ENCODE measurements around the gene TBCD.
"Not testable (repeated sequence)": the region's sequence is repeated elsewhere in the genome, so short reads cannot be mapped to it uniquely, and the experiment has no call there.

The TBCD gene

DNA sequence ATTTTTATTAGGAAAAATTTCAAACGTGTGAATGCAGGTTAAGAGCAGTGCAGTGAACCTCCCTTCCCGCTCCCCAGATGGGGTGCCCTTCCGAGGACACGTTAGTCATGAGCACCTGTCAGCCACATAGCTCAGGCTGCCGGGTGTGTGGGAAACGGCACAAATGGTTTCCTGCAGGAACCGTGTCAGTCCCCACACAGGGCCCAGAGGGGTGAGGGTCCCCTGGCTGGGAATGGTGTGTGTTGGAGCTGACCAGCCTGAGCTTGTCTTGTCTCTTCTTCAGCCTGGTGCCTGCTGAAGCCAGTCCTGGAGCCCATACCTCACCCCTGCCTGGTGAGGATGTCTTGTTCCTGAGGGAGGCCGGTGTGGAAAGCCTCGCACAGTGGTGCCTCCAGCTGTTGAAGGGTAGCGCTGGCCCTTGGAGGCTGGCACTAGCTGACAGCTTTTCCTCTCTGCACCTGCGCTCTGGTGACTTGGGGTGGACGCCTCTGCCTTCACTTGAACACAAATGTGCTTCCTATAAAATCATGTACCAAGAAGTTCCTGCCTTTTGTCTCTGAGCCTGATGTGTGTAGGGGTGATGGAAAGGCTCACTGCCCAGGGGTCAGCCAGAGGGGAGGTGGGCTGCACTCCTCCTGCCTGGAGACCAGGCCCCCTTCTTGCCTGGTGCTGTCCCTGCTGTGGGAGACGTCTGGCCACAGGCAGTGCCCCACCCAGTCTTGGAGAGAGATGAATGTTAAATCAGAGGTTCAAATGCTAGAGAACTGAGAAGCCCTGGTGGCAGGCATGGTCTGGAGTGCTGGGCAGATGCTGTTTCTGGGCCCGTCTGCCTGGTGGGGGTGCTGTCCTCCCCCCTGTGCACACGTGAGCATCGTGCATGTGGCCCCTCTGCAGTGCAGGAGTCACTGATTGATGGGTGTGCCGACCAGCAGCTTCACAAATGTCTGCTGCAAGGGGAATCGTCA, 190.6 kb downstream of the TBCD start:
- no peak for DNase-seq

- no peak for DNase-seq
These were observed 191.5 kb downstream of the TBCD start for GRCh38 chr17:82943339-82943738.

- no peak for DNase-seq
These were observed 191.9 kb downstream of the TBCD start for GRCh38 chr17:82943751-82944150.

DNA sequence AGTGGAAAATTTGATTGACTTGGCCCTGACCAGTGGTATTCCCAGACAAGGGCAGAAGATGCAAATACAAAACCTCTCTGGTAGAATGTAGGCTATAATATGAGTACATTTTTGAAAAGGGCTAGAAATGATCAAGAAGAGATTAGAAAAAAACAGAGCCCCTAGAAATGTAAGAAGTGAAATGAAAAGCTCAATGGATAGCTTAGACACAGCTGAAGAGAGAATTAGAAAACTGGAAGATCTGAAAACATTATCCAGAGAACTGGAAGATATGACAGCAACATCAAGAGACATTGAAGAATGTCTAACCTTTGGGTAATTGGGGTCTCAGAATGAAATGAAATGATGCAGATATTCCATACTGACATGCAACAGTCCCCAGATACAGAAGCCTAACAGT, 193.1 kb downstream of the TBCD start:
- no peak for DNase-seq

GRCh38 chr17:82946081-82946480, 194.2 kb downstream of the TBCD start:
- DNase-seq: no peak

- no peak for DNase-seq
These were observed 195.5 kb downstream of the TBCD start for GRCh38 chr17:82947051-82947991.

GRCh38 chr17:82948081-82948511, 196.2 kb downstream of the TBCD start:
- DNase-seq: no peak

- no peak for DNase-seq
These were observed 197.1 kb downstream of the TBCD start for GRCh38 chr17:82948957-82949356.

- no peak for DNase-seq
These were observed 197.5 kb downstream of the TBCD start for GRCh38 chr17:82949361-82949760.

GRCh38 chr17:82949984-82950383, 198.1 kb downstream of the TBCD start:
- no peak for DNase-seq

GRCh38 chr17:82950525-82951102, 198.7 kb downstream of the TBCD start:
- no peak for DNase-seq

GRCh38 chr17:82952019-82952418, 200.2 kb downstream of the TBCD start:
- no peak for DNase-seq

- DNase-seq: not testable (repeated sequence)
These were observed 203.2 kb downstream of the TBCD start for GRCh38 chr17:82955106-82955505.

DNA sequence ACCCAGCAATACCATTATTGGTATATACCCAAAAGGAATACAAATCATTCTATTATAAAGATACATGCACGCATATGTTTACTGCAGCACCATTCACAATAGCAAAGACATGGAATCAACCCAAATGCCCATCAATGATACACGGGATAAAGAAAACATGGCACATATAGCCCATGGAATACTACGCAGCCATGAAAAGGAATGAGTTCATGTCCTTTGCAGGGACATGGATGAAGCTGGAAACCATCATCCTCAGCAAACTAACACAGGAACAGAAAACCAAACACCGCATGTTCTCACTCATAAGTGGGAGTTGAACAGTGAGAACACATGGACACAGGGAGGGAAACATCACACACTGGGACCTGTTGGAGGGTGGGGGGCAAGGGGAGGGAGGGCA, 203.8 kb downstream of the TBCD start:
- not testable (repeated sequence) for DNase-seq

- no peak for DNase-seq
These were observed 204.4 kb downstream of the TBCD start for GRCh38 chr17:82956146-82956725.

GRCh38 chr17:82956726-82957468, 205.0 kb downstream of the TBCD start:
- no peak for DNase-seq

GRCh38 chr17:82957469-82957795, 205.6 kb downstream of the TBCD start:
- no peak for DNase-seq

- DNase-seq: no peak
These were observed 206.2 kb downstream of the TBCD start for GRCh38 chr17:82957961-82958561.

DNA sequence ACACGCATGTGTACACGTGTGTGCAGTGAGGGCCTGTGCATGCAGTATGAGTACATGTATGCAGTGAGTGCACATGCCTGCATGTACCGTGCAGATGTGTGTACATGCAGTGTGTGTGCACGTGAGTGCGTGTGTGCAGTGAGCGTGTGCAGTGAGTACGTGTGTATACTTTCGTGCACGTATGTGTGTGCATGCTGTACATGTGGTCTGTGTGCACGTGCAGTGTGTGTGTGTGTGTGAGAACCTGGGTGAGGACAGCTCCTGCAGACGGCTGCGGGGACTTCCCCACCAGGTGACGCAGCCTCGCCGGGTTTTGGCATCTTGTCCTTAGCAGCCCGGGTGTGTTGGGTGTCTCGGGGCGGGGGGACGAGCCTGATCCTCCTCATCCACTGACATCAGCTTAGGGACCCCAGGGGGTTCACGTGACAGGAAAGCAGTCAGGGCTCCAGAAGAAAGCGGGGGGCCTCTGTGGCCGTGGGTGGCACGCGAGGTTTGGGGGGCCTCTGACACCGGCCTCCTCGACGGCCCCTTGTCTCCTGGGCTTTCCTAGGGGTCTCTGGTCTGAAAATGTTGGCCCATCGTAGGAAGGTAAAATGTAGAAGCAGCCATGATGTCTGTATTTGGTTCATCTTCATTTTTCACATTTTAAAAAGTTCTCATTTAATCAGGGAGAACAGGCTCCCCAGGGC, 207.5 kb downstream of the TBCD start:
- DNase-seq: no peak

DNA sequence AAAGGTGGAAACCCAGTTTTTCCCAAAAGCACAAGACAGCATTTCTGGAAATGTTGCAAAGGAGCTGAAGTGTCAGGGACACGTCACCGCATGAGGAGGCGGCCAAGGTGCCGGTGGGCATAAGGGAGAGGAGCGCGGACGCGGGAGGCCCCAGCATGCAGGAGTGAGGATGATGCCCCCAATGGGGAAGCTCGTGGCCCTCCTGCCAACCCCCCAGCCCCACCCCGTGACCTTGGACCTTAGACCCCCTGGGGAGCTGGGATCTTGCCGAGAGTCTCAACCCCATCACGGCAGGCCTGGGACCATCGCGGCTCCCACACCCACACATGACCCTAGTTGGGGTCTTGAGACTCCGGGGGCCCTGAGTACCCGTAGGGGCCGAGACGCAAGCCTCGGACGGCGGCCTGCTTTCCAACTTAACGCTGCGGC, 208.1 kb downstream of the TBCD start:
- no peak for DNase-seq
